ENCODE measurements around the gene METTL6.

The METTL6 gene

DNA sequence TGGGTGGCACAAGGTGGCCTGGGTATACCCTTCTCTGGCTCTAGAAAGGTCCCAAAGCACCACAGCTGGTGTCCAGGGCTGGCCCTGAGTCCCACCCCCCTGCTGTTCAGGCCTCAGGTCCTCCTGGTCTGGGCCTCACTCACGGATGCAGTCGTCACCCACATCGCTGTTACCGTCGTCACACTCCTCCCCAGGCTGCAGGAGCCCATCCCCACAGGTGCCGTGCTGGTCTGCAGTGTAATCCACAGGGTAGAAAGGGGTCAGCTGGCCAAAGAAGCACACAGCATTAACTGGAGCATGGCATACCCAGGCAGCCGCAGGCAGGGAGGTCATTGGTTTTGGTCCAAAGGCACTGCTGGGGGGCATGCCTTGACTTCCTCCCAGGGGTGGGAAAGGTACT lies 28.4 kb upstream of the METTL6 start:
- H3K4me3 ChIP-seq (replicated peaks; ENCODE audit: low read depth, low read length) = no peak overlapping the region
- TF ChIP-seq CTCF (IDR thresholded peaks at IDR 0.05; ENCODE audit: low read length, missing control alignments) = no peak
- no peak for DNase-seq (ENCODE audit: low read depth)

- DNase-seq (ENCODE audit: low read depth) = no peak
- TF ChIP-seq CTCF (IDR thresholded peaks at IDR 0.05; ENCODE audit: low read length, missing control alignments) = no peak
- no peak overlapping the region for H3K4me3 ChIP-seq (replicated peaks; ENCODE audit: low read depth, low read length)
These were observed 27.6 kb upstream of the METTL6 start for GRCh38 chr3:15454965-15455364.

DNA sequence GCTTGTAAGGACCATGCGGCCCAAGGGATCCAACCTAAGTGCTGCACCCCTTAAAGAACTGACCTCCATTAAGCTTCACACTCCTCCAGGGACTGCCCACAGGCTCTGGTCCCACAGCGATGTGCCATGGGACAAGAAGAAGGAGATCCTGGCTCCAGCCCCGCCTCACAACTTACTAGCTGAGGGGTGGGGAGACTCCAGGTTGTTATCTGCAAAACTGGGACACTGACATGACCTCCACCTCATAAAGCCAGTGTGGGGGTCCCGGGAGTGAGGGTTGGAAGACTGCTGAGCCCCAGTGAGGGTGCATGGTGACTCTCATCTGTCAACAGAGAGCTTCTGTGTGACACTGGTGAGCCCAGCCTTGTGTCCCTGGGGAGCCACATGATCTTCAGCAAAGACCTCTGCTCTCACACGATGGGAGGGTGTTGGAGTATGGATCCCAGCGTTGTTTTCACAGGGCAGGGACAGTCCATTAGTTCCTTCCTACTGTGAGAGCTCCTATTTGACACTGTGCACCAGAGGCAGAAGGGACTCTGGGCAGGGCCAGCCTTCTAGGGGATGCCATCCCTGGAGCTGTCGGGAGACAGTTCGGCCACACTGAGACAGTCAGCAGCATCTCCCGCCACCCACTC lies 26.8 kb upstream of the METTL6 start:
- no peak overlapping the region for H3K4me3 ChIP-seq (replicated peaks; ENCODE audit: low read depth, low read length)
- DNase-seq (ENCODE audit: low read depth) = no peak
- no peak for TF ChIP-seq CTCF (IDR thresholded peaks at IDR 0.05; ENCODE audit: low read length, missing control alignments)

- H3K4me3 ChIP-seq (replicated peaks; ENCODE audit: low read depth, low read length) = no peak overlapping the region
- no peak for TF ChIP-seq CTCF (IDR thresholded peaks at IDR 0.05; ENCODE audit: low read length, missing control alignments)
- DNase-seq (ENCODE audit: low read depth) = no peak
These were observed 26.2 kb upstream of the METTL6 start for GRCh38 chr3:15453501-15453900.

DNA sequence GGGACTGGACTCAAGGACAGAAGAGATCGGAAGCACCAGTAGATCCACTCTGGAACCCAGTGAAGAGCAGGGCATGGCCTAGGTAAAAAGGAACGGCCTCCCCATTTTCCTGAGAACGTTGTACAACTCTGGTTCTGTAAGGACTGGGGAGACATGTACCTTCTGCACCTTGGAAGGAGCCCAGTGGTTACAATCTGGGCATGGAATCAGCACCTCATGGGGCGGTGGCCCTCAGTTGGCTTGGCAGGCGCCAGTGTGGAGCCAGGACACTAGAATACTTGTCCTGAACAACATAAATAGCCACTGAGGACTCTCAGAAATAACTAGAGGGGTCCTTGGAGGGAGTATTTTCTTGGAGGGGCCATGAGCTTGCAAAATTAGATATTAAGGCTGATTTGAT lies 25.6 kb upstream of the METTL6 start:
- TF ChIP-seq CTCF (IDR thresholded peaks at IDR 0.05; ENCODE audit: low read length, missing control alignments) = no peak
- H3K4me3 ChIP-seq (replicated peaks; ENCODE audit: low read depth, low read length) = no peak overlapping the region
- DNase-seq (ENCODE audit: low read depth) = no peak

DNA sequence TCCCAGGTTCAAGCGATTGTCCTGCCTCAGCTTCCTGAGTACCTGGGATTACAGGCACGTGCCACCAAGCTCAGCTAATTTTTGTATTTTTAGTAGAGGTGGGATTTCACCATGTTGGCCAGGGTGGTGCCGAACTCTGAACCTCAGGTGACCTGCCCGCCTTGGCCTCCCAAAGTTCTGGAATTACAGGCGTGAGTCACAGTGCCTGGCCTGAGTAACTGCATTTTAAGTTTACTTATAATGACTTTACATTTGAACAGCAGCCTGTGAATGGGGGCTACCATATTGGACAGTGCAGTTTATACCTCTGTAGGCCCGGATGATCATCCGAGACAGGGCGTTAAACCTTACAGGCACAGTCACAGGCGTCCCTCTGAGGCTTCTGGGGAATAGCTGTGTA lies 24.8 kb upstream of the METTL6 start:
- no peak for DNase-seq (ENCODE audit: low read depth)
- no peak for TF ChIP-seq CTCF (IDR thresholded peaks at IDR 0.05; ENCODE audit: low read length, missing control alignments)
- H3K4me3 ChIP-seq (replicated peaks; ENCODE audit: low read depth, low read length) = no peak overlapping the region
